ENCODE data around the gene NDUFB3. TPM values are rescaled to one million over a fixed set of nuclear protein-coding genes. Genes with fewer than 3 reads are reported as not detected.

Gene NDUFB3
- total and polyA plus RNA-seq, 2 donors (not counting 3 experiments of a cell fraction or from before 2014, with no cell fraction given), result 65.6 to 96.7 TPM

DNA sequence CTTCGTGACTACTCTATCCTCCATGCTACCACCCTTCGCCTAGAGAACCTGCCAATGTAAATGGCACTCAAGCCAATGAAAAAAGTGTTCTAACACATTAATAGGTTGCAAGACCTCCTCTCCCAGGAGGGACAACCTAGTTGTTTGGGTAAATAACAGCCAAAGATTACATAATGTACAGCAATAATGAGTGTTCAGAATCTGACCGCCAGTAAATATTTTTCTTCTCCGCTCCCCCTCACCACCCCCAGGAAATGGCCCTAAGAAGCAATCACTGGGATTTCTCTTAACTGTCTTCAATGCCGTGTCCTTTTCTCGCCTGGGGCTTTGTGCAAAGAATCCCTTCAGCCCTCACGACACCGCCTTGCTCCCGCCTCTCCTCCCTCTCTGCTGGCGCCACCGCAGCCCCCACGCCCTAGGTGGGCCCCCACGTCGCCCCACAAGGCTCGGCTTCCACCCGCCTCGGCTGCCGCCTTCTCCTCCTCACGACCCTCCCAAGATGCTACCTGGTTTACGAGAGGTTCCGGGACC lies 788 bp upstream of the NDUFB3 start:
- H3K4me1 ChIP-seq (ENCODE audit: control insufficient read depth, extremely low read depth, insufficient read depth, low read length), result peaks cover 34% of the 10 kb centered on the region
- intact Hi-C loops (cut with micrococcal nuclease), result loop anchor here (1.0 to 5.0 kb wide), 5 partner anchors 46 to 359 kb away; partner anchors contain the start of gene ORC2
- DNase-seq (ENCODE audit: low read depth, low spot score), result no peak
- peak overlapping the region; percentile 94 to 99 (median 94) for H3K4me3 ChIP-seq (replicated peaks in 1 of 3; ENCODE audit: insufficient read depth in 1 of 3, low read depth in 1 of 3, low read length in 3 of 3)
- H2AFZ ChIP-seq (ENCODE audit: low read depth, low read length), result peak overlapping the region; percentile 96
- CTCF ChIA-PET, result interaction anchor here (0.8 to 3.9 kb wide), 6 partner anchors 83 to 170 kb away, joined by 3 to 43 read pairs (median 6); partner anchors contain the start of gene CASP10
- H3K9me1 ChIP-seq (replicated peaks; ENCODE audit: control insufficient read depth, extremely low read depth, insufficient read depth, low read length), result no peaks in the 10 kb centered on the region
- no peaks in the 10 kb centered on the region for H3K9me3 ChIP-seq (replicated peaks; ENCODE audit: control insufficient read depth, insufficient read depth, low read length)
- H3K27me3 ChIP-seq (ENCODE audit: control insufficient read depth in 2 of 2, insufficient read depth in 2 of 2, low read length in 2 of 2), result no peaks in the 10 kb centered on the region
- H4K20me1 ChIP-seq (replicated peaks; ENCODE audit: control insufficient read depth, extremely low read depth, insufficient read depth, low read length), result peaks cover 3% of the 10 kb centered on the region
- BruUV-seq (replicated peaks), result no TSS peak
- H3K9ac ChIP-seq (replicated peaks; ENCODE audit: extremely low read depth, insufficient read depth, low read length), result peak overlapping the region; percentile 95
- no peak for FAIRE-seq
- TF ChIP-seq EZH2 (IDR thresholded peaks at IDR 0.05; ENCODE audit: borderline replicate concordance, low read depth, low read length, severe bottlenecking), result no peak
- no peak for TF ChIP-seq JUN (IDR thresholded peaks at IDR 0.05; ENCODE audit: borderline replicate concordance, insufficient read depth, insufficient read length, low read depth)
- TF ChIP-seq MYC (IDR thresholded peaks at IDR 0.05; ENCODE audit: low read depth, low read length), result no peak
- TF ChIP-seq, protein P1, sequence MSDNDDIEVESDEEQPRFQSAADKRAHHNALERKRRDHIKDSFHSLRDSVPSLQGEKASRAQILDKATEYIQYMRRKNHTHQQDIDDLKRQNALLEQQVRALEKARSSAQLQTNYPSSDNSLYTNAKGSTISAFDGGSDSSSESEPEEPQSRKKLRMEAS (IDR thresholded peaks at IDR 0.05; ENCODE audit: insufficient read depth, insufficient read length), result no peak
- TF ChIP-seq, protein P2, sequence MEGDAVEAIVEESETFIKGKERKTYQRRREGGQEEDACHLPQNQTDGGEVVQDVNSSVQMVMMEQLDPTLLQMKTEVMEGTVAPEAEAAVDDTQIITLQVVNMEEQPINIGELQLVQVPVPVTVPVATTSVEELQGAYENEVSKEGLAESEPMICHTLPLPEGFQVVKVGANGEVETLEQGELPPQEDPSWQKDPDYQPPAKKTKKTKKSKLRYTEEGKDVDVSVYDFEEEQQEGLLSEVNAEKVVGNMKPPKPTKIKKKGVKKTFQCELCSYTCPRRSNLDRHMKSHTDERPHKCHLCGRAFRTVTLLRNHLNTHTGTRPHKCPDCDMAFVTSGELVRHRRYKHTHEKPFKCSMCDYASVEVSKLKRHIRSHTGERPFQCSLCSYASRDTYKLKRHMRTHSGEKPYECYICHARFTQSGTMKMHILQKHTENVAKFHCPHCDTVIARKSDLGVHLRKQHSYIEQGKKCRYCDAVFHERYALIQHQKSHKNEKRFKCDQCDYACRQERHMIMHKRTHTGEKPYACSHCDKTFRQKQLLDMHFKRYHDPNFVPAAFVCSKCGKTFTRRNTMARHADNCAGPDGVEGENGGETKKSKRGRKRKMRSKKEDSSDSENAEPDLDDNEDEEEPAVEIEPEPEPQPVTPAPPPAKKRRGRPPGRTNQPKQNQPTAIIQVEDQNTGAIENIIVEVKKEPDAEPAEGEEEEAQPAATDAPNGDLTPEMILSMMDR (IDR thresholded peaks at IDR 0.05; ENCODE audit: extremely low read depth in 1 of 2, insufficient read depth in 1 of 2, low read depth in 1 of 2, low read length in 2 of 2), result no peak
- no peak for TF ChIP-seq FOS (IDR thresholded peaks at IDR 0.05; ENCODE audit: borderline replicate concordance, insufficient read depth, low read length)
- no peak for TF ChIP-seq POLR2A (IDR thresholded peaks at IDR 0.05; ENCODE audit: low read depth, low read length)
- TF ChIP-seq POLR2AphosphoS5 (IDR thresholded peaks at IDR 0.05; ENCODE audit: insufficient read depth, low read depth, low read length), result no peak
- no peak for TF ChIP-seq GATA2 (IDR thresholded peaks at IDR 0.05; ENCODE audit: insufficient read depth, insufficient read length, low read depth, low read length)
- dilution Hi-C loops (cut with MboI; ENCODE audit: extremely low pct_ligation_motif_present, low sequenced_read_pairs), result no loop called here
- peak overlapping the region; percentile 94 for H3K27ac ChIP-seq (ENCODE audit: insufficient read depth, low read depth, low read length)
- peaks cover 72% of the 10 kb centered on the region for H3K79me2 ChIP-seq (ENCODE audit: control insufficient read depth, insufficient read depth, low read length)
- H3K4me2 ChIP-seq (ENCODE audit: insufficient read depth, low read length), result peak overlapping the region; percentile 98
- POLR2A ChIA-PET, result interaction anchor here (0.7 kb wide), 1 partner anchor 55 kb away, joined by 3 read pairs; no protein-coding TSS in a partner anchor
- no peaks in the 10 kb centered on the region for H3K36me3 ChIP-seq (ENCODE audit: control insufficient read depth in 2 of 2, extremely low read depth in 1 of 2, insufficient read depth in 2 of 2, low read length in 2 of 2)
